ENCODE data around the gene RINL.

- TF ChIP-seq CTCF (IDR thresholded peaks at IDR 0.05) (no peak), POLR2A (IDR thresholded peaks at IDR 0.05) (peak in 1 of 2 donors; percentile 61)
Measured at GRCh38 chr19:38851622-38852230, 26.3 kb downstream of the RINL start.

Measured in lower leg skin (tissue), 3 donors.